CD4-positive, CD25-positive, alpha-beta regulatory T cell (primary cell): ENCODE results near the gene MAPK8. TPM values are rescaled to one million over a fixed set of nuclear protein-coding genes. Genes with fewer than 3 reads are reported as not detected.
A peak's percentile ranks its signal among the peaks of the same experiment; 100 is the strongest.

Experiments
- ATAC-seq, 2 donors: fragments of 150-1000 bp; cut with Tn5 transposase; one replicate each; pipeline ENCODE4 v1.10.0; 2021; ENCODE audit warnings: low read depth in 2 of 2, moderate number of reproducible peaks in 2 of 2, moderate library complexity in 1 of 2
- DNase-seq, 3 donors: peaks; one replicate each; pipeline versions ENCODE4 v3.0.0 to v3.0.0-alpha.2; 2012 to 2022; ENCODE audit warnings: mixed read lengths in 1 of 3
- H3K27ac ChIP-seq: one replicate; pipeline ENCODE4 v1.7.0; 2013; ENCODE audit warnings: mild to moderate bottlenecking, low read length; ENCODE audit not compliant: insufficient read depth, poor library complexity, severe bottlenecking
- H3K27me3 ChIP-seq: one replicate; pipeline ENCODE4 v1.7.0; 2013; ENCODE audit warnings: low read length; ENCODE audit not compliant: control insufficient read depth, insufficient read depth
- H3K36me3 ChIP-seq: one replicate; pipeline ENCODE4 v1.7.0; 2013; ENCODE audit warnings: mild to moderate bottlenecking, low read length, moderate library complexity; ENCODE audit not compliant: control insufficient read depth, insufficient read depth
- H3K4me1 ChIP-seq: 2 replicates; pipeline ENCODE4 v1.7.0; 2013; ENCODE audit warnings: mild to moderate bottlenecking, low read length; ENCODE audit not compliant: insufficient read depth, control insufficient read depth, poor library complexity, severe bottlenecking
- H3K4me3 ChIP-seq: one replicate; pipeline ENCODE4 v1.7.0; 2013; ENCODE audit warnings: low read depth, mild to moderate bottlenecking, low read length, moderate library complexity
- H3K9me3 ChIP-seq, 2 experiments: 1 replicate in 1 of 2; 2 replicates in 1 of 2; pipeline ENCODE4 v1.7.0; 2013; ENCODE audit warnings: low read length in 2 of 2, mild to moderate bottlenecking in 1 of 2, moderate library complexity in 1 of 2; ENCODE audit not compliant: control insufficient read depth in 2 of 2
- H3K27ac Mint-ChIP-seq, 3 donors: one replicate each; pipeline ENCODE4 v1.8.0; 2020 to 2022; ENCODE audit warnings: mild to moderate bottlenecking in 3 of 3, mixed read lengths in 3 of 3, moderate library complexity in 2 of 3
- H3K27me3 Mint-ChIP-seq: one replicate; pipeline ENCODE4 v1.8.0; 2022; ENCODE audit warnings: mild to moderate bottlenecking, mixed read lengths
- H3K36me3 Mint-ChIP-seq: one replicate; pipeline ENCODE4 v1.8.0; 2020; ENCODE audit warnings: mixed read lengths
- H3K4me1 Mint-ChIP-seq, 4 donors: one replicate each; pipeline ENCODE4 v1.8.0; 2020 to 2022; ENCODE audit warnings: mixed read lengths in 4 of 4, mild to moderate bottlenecking in 1 of 4
- H3K4me3 Mint-ChIP-seq, 4 donors: one replicate each; pipeline ENCODE4 v1.8.0; 2020 to 2022; ENCODE audit warnings: mild to moderate bottlenecking in 4 of 4, mixed read lengths in 4 of 4, moderate library complexity in 3 of 4
- H3K9me3 Mint-ChIP-seq, 7 donors: one replicate each; pipeline ENCODE4 v1.8.0; 2020 to 2022; ENCODE audit warnings: mixed read lengths in 7 of 7, mild to moderate bottlenecking in 3 of 7, moderate library complexity in 2 of 7
- polyA plus RNA-seq, 4 donors: library from polyadenylated mRNA; unstranded; fragments of 300-500 nt; fragmentation: Illumina TruSeq; gene quantifications; one replicate each; pipeline ENCODE4 v1.2.3, GENCODE V29; 2021
- total RNA-seq: library from RNA; stranded (reverse); gene quantifications from one replicate; pipeline ENCODE4 v1.2.3, GENCODE V29; 2022

MAPK8 gene
- total and polyA plus RNA-seq, 5 donors from 2014 or later: 19.8 to 34.5 (median 22.9) TPM

DNA sequence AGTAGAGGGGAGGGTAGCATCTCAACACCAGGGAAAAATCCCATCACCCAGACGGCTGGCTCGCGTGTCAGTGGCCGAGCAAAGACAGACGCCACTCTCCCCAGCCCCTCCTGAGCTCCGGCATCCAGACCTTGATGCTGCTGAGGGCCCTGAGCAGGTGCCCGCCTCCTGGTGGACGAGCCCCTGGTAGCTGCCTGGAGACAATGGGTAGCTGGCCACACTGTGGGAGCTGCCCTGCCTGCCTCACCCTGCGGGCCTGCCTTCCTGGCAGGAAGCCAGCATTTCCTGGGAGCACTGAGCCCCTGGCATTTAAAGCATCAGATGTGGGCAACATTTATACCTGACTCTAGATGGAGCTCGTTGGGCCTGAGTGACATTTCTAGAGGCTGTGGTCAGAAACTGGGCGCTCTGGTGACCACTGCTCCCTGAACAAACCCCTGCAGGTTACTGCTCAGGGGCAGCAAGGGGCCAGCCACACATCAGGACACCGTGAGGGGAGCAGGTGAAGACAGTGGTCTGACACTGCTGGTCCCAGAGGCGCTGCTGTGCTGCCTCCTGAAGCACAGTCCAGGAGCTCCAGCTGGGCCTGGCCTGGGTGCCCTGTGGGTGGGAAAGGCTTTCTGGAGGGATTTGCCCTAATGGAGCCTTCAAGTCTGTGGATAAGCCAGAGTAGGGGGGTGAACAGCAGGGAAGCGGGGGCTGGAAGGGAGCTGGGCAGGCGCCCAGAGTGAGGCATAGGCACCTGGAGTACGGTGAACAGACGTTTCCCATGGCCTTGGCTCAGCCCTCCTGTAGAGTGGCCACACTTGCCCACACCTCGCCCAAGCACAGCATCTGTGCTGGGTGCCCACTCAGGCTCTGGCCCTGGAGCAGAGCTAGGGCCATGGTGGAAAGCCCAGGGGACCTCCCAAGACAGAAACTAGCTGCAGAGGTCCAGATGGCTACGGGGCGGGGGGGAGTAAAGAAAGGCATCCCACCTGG is 138.7 kb downstream of the MAPK8 start:
- peaks cover 4% of the 10 kb centered on the region for H3K27me3 Mint-ChIP-seq
- peak overlapping the region in 1 of 3 donors; percentile 9 for H3K27ac Mint-ChIP-seq
- H3K9me3 ChIP-seq: no peaks in the 10 kb centered on the region
- peaks cover 0 to 5% (median 0%) of the 10 kb centered on the region in 4 donors for H3K4me1 Mint-ChIP-seq
- no peaks in the 10 kb centered on the region for H3K4me1 ChIP-seq
- H3K4me3 Mint-ChIP-seq: no peak overlapping the region
- no peaks in the 10 kb centered on the region for H3K36me3 ChIP-seq
- H3K4me3 ChIP-seq: no peak overlapping the region
- H3K36me3 Mint-ChIP-seq: no peaks in the 10 kb centered on the region
- H3K9me3 Mint-ChIP-seq: no peaks in the 10 kb centered on the region
- no peak overlapping the region for H3K27ac ChIP-seq
- H3K27me3 ChIP-seq: no peaks in the 10 kb centered on the region
- ATAC-seq: no peak
- DNase-seq: no peak

DNA sequence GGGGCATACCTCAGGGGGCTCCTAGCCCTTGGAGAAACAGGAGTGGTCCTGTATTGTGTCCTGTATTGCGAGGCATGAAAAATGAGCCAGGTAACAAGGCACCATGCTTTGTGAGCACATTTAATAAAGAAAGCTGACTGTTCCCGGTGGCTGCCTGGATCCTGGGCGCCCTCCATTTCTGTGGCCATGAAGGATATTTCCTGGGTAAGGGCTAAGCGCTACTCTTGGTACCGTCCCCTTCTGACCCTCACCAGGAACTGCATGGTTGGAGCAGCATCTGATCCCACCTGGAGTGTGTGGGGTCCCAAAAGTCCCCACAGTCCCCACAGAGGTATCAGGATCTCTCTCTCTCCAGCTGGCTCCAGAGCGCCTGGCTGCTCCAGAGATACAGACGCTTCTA is 139.5 kb downstream of the MAPK8 start:
- no peaks in the 10 kb centered on the region for H3K9me3 ChIP-seq
- no peaks in the 10 kb centered on the region for H3K36me3 Mint-ChIP-seq
- no peak overlapping the region for H3K4me3 Mint-ChIP-seq
- no peaks in the 10 kb centered on the region for H3K36me3 ChIP-seq
- no peaks in the 10 kb centered on the region for H3K27me3 ChIP-seq
- DNase-seq (no peak), ATAC-seq (no peak)
- H3K4me1 ChIP-seq: no peaks in the 10 kb centered on the region
- peaks cover 0 to 5% (median 0%) of the 10 kb centered on the region in 4 donors for H3K4me1 Mint-ChIP-seq
- no peak overlapping the region for H3K27ac ChIP-seq
- H3K27ac Mint-ChIP-seq: no peak overlapping the region
- H3K9me3 Mint-ChIP-seq: no peaks in the 10 kb centered on the region
- H3K4me3 ChIP-seq: no peak overlapping the region
- peaks cover 4% of the 10 kb centered on the region for H3K27me3 Mint-ChIP-seq

DNA sequence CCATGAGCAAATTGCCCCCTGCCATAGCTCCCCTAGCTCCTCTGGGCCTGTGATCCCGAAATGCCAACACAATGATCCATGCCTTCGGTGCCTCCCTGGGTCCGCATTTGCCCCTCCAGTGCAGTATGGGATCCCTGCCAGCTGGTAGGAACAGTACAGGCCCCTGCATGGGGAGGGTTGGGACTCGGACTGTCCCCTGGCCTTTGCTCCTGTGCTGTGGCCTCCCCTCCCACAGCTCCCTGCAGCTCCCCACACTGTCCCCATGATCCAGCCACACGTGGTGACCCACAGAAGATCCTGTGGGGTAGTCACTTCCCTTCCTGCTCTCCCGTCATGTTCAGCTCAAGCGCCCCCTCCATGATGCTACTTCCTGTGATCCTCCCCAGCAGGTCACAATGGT is 140.3 kb downstream of the MAPK8 start:
- peaks cover 0 to 5% (median 0%) of the 10 kb centered on the region in 4 donors for H3K4me1 Mint-ChIP-seq
- no peak for DNase-seq
- peaks cover 4% of the 10 kb centered on the region for H3K27me3 Mint-ChIP-seq
- Histone ChIP-seq H3K4me3 (no peak overlapping the region), H3K9me3 (no peaks in the 10 kb centered on the region), H3K36me3 (no peaks in the 10 kb centered on the region), H3K27me3 (no peaks in the 10 kb centered on the region), H3K27ac (no peak overlapping the region), H3K4me1 (no peaks in the 10 kb centered on the region)
- H3K4me3 Mint-ChIP-seq: no peak overlapping the region
- no peaks in the 10 kb centered on the region for H3K9me3 Mint-ChIP-seq
- peak overlapping the region in 1 of 3 donors; percentile 63 for H3K27ac Mint-ChIP-seq
- no peak for ATAC-seq
- H3K36me3 Mint-ChIP-seq: no peaks in the 10 kb centered on the region

DNA sequence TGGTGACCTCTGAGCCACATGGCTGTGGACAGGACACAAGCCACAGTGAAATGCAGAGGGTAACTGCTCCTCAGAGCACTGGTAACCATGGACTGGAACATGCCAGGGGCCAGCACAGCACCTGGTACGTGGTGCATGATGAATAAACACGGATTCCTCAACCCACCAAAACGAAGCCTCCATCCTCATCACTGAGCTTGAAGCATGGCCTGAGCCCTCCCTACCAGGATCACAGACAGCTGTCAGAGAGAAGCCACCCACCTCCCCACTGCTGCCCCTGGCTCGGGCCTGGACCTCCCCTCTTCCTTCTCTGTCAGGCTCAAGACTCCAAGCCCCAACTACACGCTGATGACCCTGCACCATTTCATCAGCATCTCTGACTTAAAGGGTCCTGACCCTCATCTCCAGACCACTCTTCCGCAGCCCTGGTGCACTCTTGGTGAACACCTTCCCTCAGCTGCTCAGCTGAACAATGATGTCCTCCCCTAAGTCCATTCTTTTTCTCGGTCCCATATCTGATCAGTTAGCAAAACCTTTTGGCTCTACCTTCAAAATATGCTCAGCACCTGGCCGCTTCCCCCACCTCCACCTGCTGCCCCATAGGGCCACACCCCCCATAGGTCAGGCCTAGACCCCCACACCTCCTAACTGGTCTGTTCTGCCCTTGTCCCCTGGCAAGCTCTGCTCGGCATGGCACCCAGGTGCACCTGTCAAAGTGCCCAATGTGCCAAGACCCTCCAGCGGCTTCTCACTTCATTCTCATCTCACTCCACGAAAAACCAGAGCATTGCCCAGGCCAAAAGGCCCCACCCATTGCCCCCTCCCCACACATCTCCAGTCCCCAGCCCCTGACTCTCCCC is 141.1 kb downstream of the MAPK8 start:
- H3K9me3 ChIP-seq: no peaks in the 10 kb centered on the region
- H3K4me3 ChIP-seq: no peak overlapping the region
- H3K4me1 ChIP-seq: no peaks in the 10 kb centered on the region
- Mint-ChIP-seq H3K36me3 (no peaks in the 10 kb centered on the region), H3K4me3 (no peak overlapping the region), H3K9me3 (no peaks in the 10 kb centered on the region), H3K27ac (peak overlapping the region in 1 of 3 donors; percentile 90), H3K4me1 (peaks cover 0 to 5% (median 0%) of the 10 kb centered on the region in 4 donors), H3K27me3 (peaks cover 4% of the 10 kb centered on the region)
- no peak for ATAC-seq
- DNase-seq: no peak
- no peaks in the 10 kb centered on the region for H3K36me3 ChIP-seq
- H3K27ac ChIP-seq: no peak overlapping the region
- H3K27me3 ChIP-seq: no peaks in the 10 kb centered on the region

DNA sequence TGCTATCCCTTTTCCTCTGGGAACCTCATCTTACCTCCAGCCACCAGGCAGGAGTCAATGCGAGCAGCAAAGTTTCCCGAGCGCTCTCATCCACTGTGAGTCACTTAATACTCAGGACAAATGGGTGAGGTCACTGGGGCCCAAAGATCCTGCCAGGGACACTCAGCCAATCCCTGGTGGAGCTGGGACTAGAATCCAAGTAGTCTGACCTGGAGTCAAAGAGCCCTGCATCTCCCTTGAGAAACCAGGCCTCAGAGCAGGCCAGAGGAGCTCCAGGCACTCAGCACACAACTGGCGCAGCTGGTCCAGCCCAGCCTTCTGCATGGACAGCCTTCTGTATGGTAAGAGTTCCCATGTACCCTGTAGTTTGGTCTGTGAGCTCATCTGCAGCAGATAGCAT is 142.3 kb downstream of the MAPK8 start:
- Mint-ChIP-seq H3K27me3 (peaks cover 4% of the 10 kb centered on the region), H3K4me1 (no peaks in the 10 kb centered on the region), H3K27ac (peak overlapping the region in 1 of 3 donors; percentile 73), H3K4me3 (no peak overlapping the region), H3K9me3 (no peaks in the 10 kb centered on the region), H3K36me3 (no peaks in the 10 kb centered on the region)
- H3K36me3 ChIP-seq: no peaks in the 10 kb centered on the region
- no peak overlapping the region for H3K27ac ChIP-seq
- no peaks in the 10 kb centered on the region for H3K27me3 ChIP-seq
- ATAC-seq: no peak
- H3K9me3 ChIP-seq: no peaks in the 10 kb centered on the region
- no peak for DNase-seq
- H3K4me1 ChIP-seq: no peaks in the 10 kb centered on the region
- H3K4me3 ChIP-seq: no peak overlapping the region

DNA sequence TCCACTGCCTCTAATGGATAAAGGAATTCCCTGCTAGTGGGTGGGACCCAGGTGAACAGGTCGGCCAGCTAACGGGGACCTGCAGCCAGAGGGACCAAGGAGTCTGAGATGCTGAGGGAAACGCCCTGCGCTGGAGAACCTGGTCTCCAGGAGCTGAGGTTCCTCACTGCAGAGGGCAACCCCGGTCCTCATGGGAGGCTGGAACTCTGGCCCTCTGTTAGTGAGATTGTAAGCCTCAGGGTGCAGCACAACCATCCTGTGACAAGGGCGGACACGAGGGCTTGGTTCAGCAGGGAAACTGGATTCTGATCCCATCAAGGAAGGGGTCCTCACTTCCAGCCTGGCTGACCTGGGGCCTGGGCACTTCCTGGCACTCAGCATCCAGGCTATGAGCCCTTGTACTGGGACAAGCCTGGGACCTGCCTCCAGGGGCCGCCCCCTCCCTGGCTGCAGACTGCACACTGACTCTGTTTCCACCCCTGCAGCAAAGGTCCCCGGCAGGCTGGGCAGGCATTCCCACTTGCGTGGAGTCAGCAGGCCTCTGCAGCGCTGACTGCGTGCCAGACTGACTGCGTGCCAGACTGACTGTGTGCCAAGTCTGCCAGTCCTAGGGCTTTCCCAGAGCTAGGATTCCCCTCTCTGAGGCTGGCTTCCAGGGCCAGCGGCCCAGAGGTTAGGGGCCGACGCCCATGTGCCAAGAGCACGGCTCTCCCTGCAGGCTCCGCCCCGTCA is 143.2 kb downstream of the MAPK8 start:
- no peaks in the 10 kb centered on the region for H3K36me3 ChIP-seq
- H3K27me3 Mint-ChIP-seq: peaks cover 3% of the 10 kb centered on the region
- H3K27ac ChIP-seq: no peak overlapping the region
- H3K27ac Mint-ChIP-seq: no peak overlapping the region
- no peaks in the 10 kb centered on the region for H3K36me3 Mint-ChIP-seq
- no peaks in the 10 kb centered on the region for H3K9me3 Mint-ChIP-seq
- no peaks in the 10 kb centered on the region for H3K4me1 Mint-ChIP-seq
- DNase-seq: no peak
- no peak for ATAC-seq
- no peaks in the 10 kb centered on the region for H3K9me3 ChIP-seq
- H3K4me3 ChIP-seq: no peak overlapping the region
- no peaks in the 10 kb centered on the region for H3K4me1 ChIP-seq
- no peaks in the 10 kb centered on the region for H3K27me3 ChIP-seq
- no peak overlapping the region for H3K4me3 Mint-ChIP-seq

DNA sequence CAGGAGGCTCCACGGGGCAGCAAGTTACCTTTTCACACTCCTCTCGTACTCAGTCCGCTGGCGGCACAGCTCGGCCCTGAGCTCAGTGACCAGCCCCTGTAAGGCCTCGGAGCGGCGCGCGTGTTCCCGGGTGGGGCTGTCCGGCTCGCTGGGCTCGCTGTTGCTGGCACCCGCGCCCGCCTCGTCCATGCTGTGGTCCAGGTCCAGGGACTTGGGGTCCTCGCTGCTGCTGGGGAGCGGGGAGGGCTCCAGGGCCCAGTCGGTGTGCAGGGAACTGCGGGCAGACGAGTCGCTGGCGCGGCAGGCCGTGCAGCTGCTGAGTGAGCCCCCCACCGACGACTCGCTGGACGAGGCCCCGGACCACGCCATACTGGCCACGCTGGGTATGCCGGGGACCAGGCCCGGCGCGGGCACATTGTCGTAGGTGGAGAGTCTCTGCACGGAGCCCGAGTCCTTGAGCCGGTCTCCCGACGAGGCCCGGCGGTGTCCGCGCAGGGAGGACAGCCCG is 143.8 kb downstream of the MAPK8 start:
- Histone ChIP-seq H3K4me1 (no peaks in the 10 kb centered on the region), H3K36me3 (no peaks in the 10 kb centered on the region), H3K9me3 (no peaks in the 10 kb centered on the region), H3K27ac (no peak overlapping the region), H3K4me3 (no peak overlapping the region), H3K27me3 (no peaks in the 10 kb centered on the region)
- Mint-ChIP-seq H3K27ac (no peak overlapping the region), H3K4me1 (no peaks in the 10 kb centered on the region), H3K27me3 (no peaks in the 10 kb centered on the region), H3K9me3 (no peaks in the 10 kb centered on the region), H3K4me3 (no peak overlapping the region), H3K36me3 (no peaks in the 10 kb centered on the region)
- DNase-seq: no peak
- no peak for ATAC-seq
